GM19193 (cell line): ENCODE measurements around the gene CIAO2B.

Experiments used
- POLR2A ChIP-seq: IDR thresholded peaks from 4 replicates; pipeline ENCODE4 v1.6.1; 2011; ENCODE audit not compliant: insufficient read depth, insufficient read length; ENCODE audit errors: extremely low read depth

The CIAO2B gene

DNA sequence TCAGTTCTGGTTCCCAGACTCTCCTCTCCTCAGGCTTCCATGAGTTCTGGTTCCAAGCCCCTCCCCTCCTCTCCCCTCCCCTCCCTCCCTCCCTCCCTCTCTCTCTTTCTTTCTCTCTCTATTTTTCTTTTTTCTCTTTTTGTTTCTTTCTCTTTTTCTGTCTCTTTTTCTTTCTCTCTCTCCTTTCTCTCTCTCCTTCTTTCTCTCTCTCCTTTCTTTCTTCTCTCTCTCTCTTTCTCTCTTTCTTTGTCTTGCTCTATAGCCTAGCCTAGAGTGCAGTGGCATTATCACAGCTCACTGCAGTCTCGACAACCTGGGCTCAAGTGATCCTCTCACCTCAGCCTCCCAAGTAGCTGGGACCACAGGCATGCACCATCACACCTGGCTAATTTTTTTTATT is 26.1 kb upstream of the CIAO2B start:
- TF ChIP-seq POLR2A: no peak

DNA sequence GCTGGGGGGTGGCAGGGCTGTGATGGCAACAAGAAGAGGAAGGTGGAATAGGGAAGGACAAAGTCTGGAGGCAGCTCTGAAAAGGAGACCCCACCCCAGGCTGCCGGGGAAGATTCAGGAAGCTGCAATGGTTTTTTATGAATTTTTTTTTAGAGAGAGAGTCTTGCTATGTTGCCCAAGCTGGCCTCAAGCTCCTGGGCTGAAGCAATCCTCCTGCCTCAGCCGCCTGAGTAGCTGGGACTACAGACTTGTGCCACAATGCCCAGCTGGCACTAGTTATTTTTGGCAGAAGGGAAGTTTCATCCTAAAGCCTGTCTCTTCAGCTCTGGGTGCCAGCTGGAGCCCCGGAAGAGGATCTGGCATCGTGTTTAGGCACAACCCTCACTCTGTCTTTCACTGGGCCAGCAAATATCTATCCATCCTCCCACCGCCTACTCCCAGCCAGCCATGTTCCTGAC is 25.5 kb upstream of the CIAO2B start:
- no peak for TF ChIP-seq POLR2A

DNA sequence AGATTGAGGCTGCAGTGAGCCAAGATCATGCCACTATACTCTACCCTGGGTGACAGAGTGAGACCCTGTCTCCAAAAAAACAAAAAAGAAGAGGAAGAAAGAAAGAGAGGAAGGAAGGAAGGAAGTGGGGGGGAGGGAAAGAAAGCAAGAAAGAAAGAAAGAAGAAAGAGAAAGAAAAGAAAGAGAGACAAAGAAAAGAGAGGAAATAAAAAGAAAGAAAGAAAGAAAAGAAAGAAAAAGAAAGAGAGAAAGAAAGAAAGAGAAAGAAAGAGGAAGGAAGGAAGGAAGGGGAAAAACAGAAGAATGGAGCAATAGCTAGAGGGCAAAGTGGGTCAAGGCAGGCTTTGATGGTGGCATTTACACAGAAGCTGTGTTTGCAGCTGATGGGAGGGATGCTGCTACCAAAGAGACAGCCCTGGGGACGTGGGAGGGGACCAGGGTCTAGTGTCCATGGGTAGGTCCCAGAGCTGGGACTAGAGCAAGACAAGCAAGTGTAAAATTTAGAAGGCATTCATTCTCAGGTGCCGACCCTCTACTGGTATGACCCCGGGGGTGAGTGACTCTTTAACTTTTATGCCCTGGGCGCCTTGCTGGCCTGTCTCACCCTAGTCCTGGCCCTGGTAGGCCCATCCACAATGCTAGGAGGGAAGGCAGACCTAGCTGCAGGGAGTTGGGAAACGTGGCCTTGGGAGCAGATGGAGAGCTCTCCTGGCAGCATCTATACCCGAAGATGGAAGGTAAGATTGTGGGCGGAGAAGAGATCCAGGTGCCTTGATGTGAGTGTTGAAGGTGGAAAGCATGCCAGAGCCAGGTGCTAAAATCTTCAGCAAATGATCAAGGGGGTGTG is 24.9 kb upstream of the CIAO2B start:
- TF ChIP-seq POLR2A: no peak

DNA sequence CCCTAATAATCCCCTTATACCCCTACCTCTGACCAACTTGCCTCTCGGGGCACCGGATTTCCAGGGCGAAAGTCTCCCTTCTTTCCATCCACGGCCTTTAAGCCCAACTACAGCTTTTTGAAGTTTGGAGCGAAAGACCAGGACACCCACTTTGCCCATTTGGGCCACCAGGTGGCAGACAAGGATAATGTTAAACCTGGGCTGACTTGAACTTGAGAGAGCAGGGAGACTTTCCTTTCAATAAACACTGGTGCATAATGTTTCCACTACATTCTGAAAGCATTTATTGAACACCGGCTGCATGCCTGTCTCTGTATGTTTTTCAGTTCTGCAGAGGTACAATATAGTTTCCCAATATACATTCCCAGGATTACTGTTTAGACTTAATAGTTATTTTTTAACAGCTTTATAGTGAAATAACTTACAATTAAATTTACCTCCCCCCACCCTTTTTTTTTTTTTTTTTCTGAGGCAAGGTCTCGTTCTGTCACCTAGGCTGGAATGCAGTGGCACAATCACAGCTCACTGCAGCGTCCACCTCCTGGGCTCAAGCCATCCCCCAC is 20.0 kb upstream of the CIAO2B start:
- TF ChIP-seq POLR2A: no peak

DNA sequence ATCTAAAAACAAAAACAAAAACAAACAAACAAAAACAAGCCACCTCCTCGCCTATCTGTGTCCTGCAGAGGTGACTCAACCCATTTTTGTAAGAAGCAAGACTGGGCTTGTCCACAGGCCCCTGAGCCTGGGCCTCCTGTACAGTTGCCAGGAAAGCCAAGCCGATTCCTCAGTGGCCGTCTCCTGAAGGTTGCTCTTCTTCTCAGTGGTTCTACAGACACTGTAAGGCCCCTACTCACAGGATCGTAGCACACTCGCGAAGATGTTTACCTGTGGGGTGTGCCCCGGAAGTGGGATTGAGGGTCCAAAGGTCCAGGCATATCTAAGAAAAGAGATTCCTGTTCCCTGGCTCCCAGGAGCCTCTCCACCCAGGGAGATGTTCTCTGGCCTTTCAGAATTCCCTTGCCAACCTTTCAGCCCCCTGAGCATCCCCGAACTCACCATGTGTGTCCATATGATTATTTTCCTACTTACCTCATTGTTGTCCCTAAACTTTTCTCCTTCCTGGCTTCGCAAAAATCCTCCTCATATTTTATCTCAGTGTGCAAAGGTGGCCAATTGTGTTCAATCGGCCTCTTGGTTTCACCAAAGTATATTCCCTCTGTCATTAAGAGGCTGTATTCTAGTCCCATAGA is 19.4 kb upstream of the CIAO2B start:
- no peak for TF ChIP-seq POLR2A

DNA sequence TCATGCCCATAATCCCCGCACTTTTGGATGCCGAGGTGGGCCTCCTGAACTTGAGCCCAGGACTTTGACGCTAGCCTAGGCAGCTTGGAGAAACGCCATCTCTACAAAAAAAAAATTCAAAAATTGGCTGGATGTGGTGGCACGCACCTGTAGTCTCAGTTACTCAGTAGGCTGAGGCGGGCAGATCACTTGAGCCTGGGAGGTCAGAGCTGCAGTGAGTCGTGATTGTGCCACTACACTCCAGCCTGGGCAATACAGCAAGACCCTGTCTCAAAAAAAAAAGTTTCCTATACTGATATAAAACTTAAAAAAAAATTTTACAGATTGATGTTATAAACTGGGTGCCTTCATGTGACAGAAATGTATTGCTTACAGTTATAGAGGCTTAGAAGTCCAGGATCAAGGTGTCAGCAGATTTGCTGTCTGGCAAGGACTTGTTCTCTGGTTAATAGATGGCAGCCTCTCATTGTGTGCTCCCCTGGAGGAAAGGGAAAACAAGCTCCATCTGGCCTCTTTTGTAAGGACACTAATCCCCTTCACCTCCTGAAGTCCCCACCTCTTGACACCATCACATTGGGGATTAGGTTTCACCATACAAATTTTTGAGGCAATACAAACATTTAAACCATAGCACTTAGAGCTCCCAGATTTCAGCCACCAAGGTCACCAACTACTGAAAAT is 18.4 kb upstream of the CIAO2B start:
- no peak for TF ChIP-seq POLR2A

DNA sequence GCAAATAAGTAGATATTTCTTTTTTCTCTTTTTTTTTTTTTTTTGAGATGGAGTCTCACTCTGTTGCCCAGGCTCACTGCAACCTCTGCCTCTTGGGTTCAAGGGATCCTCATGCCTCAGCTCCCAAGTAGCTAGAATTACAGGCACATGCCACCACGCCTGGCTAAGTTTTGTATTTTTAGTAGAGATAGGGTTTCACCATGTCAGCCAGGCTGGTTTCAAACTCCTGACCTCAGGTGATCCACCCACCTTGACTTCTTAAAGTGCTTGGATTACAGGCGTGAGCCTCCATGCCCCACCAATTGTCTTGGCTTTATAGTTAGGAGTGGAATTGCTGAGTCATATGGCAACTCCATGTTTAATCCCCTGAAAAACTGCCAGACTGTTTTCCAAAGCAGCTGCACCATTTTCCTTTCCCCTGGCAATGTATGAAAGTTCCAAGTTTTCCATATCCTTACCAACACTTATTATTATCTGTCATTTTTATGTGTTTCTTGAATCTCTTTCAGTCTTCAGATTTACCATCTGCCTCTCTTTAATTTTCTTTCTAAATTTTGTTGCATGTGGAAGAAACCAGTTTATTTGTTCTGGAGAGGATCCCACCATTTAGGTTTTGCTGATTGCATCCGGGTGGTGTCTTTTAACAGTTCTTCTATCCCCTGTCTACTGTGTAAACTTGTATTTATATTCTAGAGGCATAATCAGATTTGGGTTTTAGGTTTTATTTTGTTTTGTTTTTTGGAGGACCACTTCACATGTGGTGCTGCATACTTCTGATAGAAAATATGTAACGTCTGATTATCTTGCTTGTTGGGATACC is 17.0 kb upstream of the CIAO2B start:
- no peak for TF ChIP-seq POLR2A

DNA sequence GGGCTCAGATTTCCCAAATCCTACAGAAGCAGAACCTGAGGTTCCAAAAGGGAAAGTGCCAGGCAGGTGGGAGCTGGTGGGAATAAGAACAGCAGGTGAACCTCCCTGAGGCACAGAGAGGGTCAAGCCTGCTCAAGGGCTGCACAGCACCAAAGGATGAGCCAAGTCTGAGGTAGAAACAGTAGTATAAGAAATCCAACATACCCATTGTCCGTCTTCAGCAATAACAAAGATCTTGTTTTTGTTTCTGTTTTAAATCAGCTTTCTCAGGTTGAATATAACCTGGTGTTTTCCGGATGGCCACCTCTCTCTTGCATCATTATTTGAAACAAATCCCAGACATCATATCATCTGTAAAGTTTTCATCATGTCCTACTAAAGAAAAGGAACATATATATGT is 16.2 kb upstream of the CIAO2B start:
- no peak for TF ChIP-seq POLR2A

DNA sequence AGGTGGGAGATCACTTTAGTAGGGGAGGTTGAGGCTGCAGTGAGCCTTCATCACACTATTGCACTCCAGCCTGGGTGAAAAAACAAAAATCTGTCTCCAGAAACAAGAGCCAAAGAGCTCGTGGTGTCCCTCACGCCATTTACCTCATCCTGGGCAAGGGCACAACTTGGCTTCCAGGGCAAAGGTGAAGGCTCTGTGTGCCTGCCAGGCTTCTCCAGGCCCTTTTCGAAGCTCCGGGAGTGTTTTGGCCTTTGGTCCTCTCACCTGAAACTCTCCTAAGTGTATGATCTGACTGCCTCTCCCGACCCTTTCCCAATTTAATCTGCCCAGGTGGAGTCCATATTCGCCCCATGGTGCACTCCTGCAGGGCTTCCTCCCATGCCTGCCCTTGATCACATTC is 15.3 kb upstream of the CIAO2B start:
- TF ChIP-seq POLR2A: no peak

DNA sequence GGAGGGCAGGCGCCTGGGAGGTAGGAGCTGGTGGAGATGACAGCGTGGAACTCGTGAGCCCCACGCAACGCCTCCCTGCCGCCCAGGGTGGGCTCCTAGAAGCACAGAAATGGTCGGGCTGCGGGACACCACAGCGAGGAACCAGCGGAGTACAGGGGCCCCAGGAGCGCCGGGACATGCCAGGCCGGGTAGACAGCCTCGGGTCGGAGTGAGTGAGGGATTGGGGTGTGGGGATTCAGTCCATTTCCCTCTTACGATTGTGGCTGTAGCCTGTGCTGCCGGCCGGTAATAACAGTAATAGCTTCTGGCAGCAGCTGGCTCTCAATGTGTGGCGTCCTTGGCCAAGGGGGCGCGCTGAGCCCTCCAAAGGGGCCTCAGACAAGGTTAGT is 14.6 kb upstream of the CIAO2B start:
- no peak for TF ChIP-seq POLR2A

DNA sequence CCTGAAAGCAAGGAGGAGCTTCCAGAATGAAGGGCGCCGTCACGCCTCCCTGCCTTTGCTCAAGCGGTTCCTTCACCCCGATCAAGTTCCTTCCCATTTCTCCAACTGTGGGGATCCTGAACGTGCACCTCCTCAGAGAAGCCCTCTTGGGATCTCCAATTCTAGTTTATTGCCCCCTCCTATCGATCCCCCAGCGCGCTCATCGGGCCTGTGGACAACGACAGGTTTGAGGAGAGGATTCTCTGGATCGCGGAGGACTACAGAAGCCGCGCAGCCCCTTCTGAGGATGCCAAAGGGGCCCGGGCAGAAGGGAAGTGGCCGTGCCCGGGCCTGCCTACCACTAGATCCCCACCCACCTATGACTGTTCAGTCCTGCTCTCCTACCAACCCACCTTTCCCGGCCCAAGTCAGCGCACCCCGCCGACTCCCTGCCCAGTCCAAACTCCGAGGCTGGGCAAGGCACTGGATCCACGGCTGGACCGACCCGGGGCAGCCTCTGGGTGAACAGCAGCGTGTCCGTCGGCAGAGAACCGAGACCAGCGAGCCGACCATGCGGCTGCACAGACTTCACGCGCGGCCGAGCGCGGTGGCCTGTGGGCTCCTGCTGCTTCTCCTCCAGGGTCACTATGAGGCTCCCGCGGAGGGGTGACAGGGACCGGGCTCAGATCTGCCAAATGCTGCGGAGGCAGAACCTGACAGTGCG is 14.1 kb upstream of the CIAO2B start:
- no peak for TF ChIP-seq POLR2A

DNA sequence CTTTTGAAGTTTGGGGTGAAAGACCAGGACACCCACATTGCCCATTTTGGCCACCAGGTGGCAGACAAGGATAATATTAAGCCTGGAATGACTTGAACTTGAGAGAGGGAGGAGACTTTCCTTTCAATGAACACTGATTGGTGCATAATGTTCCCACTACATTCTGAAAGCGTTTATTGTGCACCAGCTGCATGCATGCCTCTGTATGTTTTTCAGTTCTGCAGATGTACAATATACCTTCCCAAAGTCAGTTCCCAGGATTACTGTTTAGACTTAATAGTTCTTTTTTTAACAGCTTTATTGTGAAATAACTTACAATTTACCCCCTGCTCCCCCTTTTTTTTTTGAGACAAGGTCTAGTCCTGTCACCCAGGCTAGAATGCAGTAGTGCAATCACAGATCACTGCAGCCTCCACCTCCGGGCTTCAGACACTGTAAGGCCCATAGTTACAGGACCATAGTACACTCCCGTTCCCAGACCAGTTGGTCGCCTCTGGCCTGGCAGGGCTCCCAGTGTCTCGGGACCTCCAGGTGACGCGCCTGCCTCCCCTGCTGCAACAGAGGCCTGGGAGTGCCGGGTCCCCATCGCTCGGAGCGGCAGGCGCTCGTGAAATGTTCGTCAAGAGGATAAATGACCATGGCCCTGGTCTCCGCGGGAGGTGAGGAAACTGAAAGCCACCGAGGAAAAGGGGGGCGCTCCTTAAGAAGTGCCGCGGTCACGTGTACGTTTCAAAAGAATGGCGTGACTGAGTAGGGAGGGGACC is 13.3 kb upstream of the CIAO2B start:
- no peak for TF ChIP-seq POLR2A

DNA sequence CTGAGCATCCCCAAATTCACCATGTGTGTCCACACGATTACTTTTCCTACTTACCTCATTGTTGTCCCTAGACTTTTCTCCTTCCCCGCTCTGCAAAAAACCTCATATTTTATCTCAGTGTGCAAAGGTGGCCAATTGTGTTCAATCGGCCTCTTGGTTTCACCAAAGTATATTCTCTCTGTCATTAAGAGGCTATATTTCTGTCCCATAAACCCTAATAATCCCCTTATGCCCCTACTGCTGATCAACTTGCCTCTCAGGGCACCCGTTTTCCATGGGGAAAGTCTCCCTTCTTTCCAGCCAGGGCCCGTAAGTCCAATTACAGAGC is 12.7 kb upstream of the CIAO2B start:
- TF ChIP-seq POLR2A: no peak

DNA sequence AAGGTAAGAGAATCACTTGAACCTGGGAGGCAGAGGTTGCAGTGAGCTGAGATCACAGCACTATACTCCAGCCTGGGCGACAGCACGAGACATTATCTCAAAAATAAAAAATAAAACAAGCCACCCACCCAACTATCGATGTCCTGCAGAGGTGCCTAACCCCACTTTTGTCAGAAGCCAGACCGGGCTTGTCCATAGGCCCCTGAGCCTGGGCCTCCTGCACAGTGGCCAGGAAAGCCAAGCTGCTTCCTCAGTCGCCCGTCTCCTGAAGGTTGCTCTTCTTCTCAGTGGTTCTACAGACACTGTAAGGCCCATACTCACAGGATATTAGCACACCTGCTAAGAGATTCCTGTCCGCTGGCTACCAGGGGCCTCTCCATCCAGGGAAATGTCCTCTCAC is 12.3 kb upstream of the CIAO2B start:
- TF ChIP-seq POLR2A: no peak

DNA sequence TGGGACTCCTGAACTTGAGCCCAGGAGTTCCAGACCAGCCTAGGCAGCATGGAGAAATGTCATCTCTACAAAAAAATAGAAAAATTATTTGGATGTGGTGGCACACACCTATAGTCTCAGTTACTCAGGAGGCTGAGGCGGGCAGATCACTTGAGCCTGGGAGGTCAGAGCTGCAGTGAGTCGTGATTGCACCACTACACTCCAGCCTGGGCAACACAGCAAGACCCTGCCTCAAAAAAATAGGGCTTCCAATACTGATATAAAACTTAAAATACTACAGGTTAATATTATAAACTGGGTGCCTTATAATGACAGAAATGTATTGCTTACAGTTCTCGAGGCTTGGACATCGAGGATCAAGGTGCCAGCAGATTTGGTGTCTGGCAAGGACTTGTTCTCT is 11.7 kb upstream of the CIAO2B start:
- TF ChIP-seq POLR2A: no peak
